Neural crest cell (in vitro differentiated cells): ENCODE data around the gene TEKT2. TPM values are rescaled to one million over a fixed set of nuclear protein-coding genes. Genes with fewer than 3 reads are reported as not detected.

Experiments used
- DNase-seq: peaks from one replicate; pipeline ENCODE4 v3.0.0; 2021; ENCODE audit warnings: low read depth, mixed read lengths, low spot score
- H3K27ac Mint-ChIP-seq: one replicate; pipeline ENCODE4 v1.8.0; 2021; ENCODE audit warnings: mild to moderate bottlenecking, mixed read lengths; ENCODE audit not compliant: unreplicated experiment
- H3K27me3 Mint-ChIP-seq: 2 replicates; pipeline ENCODE4 v1.8.0; 2021; ENCODE audit warnings: low read depth, mild to moderate bottlenecking, mixed read lengths
- H3K36me3 Mint-ChIP-seq: 2 replicates; pipeline ENCODE4 v1.8.0; 2021; ENCODE audit warnings: low read depth, mild to moderate bottlenecking, mixed read lengths
- H3K4me1 Mint-ChIP-seq: 2 replicates; pipeline ENCODE4 v1.8.0; 2021; ENCODE audit warnings: mixed read lengths
- H3K4me3 Mint-ChIP-seq: one replicate; pipeline ENCODE4 v1.8.0; 2021; ENCODE audit warnings: mild to moderate bottlenecking, mixed read lengths
- H3K9me3 Mint-ChIP-seq: 2 replicates; pipeline ENCODE4 v1.8.0; 2021; ENCODE audit warnings: mixed read lengths
- total RNA-seq: library from RNA; stranded (reverse); gene quantifications from 2 replicates; pipeline ENCODE4 v1.2.1, GENCODE V29; 2021
- TF ChIP-seq, protein P1 (sequence below): fragments of 200-600 bp; sonication (generic); conservative IDR thresholded peaks from 2 replicates; pipeline ENCODE4 v1.5.0; 2021; ENCODE audit warnings: antibody characterized with exemption, mild to moderate bottlenecking

TEKT2 gene
- total RNA-seq, 1 donor from 2014 or later: 8.4 TPM

- Mint-ChIP-seq H3K4me3 (no peak overlapping the region), H3K27ac (no peak overlapping the region)
These were observed 15.9 kb downstream of the TEKT2 start for GRCh38 chr1:36099681-36100341.

DNA sequence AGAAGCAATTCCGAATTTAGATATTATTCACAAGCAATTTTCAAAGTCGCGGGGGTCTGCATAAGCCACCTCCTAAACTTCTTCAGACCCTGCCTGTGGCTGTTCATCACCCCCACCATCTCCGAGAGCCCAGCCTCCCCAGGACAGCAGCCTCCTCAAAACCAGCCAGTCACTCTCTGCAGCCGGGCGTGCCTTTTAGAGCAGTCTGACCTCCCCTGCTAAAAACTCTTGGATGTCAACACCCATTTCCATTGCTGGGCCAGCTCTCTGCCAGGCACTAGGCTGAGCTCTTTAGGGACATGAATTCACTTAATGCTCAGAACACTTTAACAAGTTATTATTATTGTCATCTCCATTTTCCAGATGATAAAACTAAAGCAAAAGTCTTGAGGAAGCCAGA lies 16.5 kb downstream of the TEKT2 start:
- no peaks in the 10 kb centered on the region for H3K36me3 Mint-ChIP-seq
- TF ChIP-seq, protein P1, sequence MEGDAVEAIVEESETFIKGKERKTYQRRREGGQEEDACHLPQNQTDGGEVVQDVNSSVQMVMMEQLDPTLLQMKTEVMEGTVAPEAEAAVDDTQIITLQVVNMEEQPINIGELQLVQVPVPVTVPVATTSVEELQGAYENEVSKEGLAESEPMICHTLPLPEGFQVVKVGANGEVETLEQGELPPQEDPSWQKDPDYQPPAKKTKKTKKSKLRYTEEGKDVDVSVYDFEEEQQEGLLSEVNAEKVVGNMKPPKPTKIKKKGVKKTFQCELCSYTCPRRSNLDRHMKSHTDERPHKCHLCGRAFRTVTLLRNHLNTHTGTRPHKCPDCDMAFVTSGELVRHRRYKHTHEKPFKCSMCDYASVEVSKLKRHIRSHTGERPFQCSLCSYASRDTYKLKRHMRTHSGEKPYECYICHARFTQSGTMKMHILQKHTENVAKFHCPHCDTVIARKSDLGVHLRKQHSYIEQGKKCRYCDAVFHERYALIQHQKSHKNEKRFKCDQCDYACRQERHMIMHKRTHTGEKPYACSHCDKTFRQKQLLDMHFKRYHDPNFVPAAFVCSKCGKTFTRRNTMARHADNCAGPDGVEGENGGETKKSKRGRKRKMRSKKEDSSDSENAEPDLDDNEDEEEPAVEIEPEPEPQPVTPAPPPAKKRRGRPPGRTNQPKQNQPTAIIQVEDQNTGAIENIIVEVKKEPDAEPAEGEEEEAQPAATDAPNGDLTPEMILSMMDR: no peak
- H3K4me1 Mint-ChIP-seq: peaks cover 4% of the 10 kb centered on the region
- H3K4me3 Mint-ChIP-seq: no peak overlapping the region
- DNase-seq: no peak
- H3K27me3 Mint-ChIP-seq: no peaks in the 10 kb centered on the region
- H3K27ac Mint-ChIP-seq: no peak overlapping the region
- no peaks in the 10 kb centered on the region for H3K9me3 Mint-ChIP-seq

More at GRCh38 chr1:36099681-36100341, 15.9 kb downstream of the TEKT2 start:
- TF ChIP-seq, protein P1: peak; percentile 94
- Mint-ChIP-seq H3K27me3 (no peaks in the 10 kb centered on the region), H3K36me3 (no peaks in the 10 kb centered on the region), H3K9me3 (no peaks in the 10 kb centered on the region), H3K4me1 (peaks cover 4% of the 10 kb centered on the region)
- peak; percentile 85 for DNase-seq

GRCh38 chr1:36101546-36101945 lies 17.7 kb downstream of the TEKT2 start:
- no peaks in the 10 kb centered on the region for H3K36me3 Mint-ChIP-seq
- H3K27me3 Mint-ChIP-seq: no peaks in the 10 kb centered on the region
- H3K27ac Mint-ChIP-seq: no peak overlapping the region
- no peaks in the 10 kb centered on the region for H3K9me3 Mint-ChIP-seq
- no peak for DNase-seq
- TF ChIP-seq, protein P1: no peak
- peaks cover under 1% of the 10 kb centered on the region for H3K4me1 Mint-ChIP-seq
- H3K4me3 Mint-ChIP-seq: no peak overlapping the region

DNA sequence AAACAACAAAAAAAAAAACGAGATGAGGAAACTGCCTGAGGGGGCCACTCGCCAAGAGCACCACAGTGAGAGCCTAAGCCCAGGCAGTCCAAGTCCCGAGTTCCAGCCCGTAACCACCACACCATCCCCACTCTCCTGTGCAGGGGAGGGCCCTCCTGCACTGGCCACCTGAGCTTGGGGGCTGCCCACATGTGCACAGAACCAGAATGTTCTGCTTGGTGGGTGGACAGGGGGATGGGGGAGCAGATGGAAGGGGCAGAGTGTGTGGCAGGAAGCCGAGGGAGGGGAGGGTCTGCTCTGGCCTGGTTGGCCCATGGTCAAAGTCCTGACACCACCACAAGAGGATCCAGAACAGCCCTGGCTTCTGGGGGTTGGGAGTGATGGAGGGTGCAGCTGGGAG lies 22.4 kb downstream of the TEKT2 start:
- no peak for DNase-seq
- Mint-ChIP-seq H3K9me3 (no peaks in the 10 kb centered on the region), H3K27ac (no peak overlapping the region), H3K4me1 (no peaks in the 10 kb centered on the region), H3K4me3 (no peak overlapping the region), H3K36me3 (no peaks in the 10 kb centered on the region), H3K27me3 (no peaks in the 10 kb centered on the region)
- TF ChIP-seq, protein P1: no peak

GRCh38 chr1:36107394-36107793 lies 23.5 kb downstream of the TEKT2 start:
- DNase-seq: no peak

More at GRCh38 chr1:36107394-36107793, 23.5 kb downstream of the TEKT2 start:
- Mint-ChIP-seq H3K4me1 (no peaks in the 10 kb centered on the region), H3K27ac (no peak overlapping the region), H3K4me3 (no peak overlapping the region), H3K27me3 (no peaks in the 10 kb centered on the region), H3K9me3 (no peaks in the 10 kb centered on the region), H3K36me3 (no peaks in the 10 kb centered on the region)
- TF ChIP-seq, protein P1: no peak
